Stomach (tissue), 4 donors: ENCODE data around the gene TMEM42.

Experiments used
- CTCF ChIP-seq, 7 experiments: fragments of 450-650 bp in 4 of 7; fragments of 200-600 bp in 3 of 7; sonication (generic) in 3 of 7; IDR thresholded peaks; one replicate each; pipeline ENCODE4 v1.5.1; 2016 to 2019; ENCODE audit warnings: antibody characterized with exemption in 7 of 7, control low read depth in 2 of 7, mild to moderate bottlenecking in 1 of 7
- EP300 ChIP-seq: sonication (generic); formaldehyde crosslinking; IDR thresholded peaks from one replicate; pipeline ENCODE4 v1.6.1; 2017; ENCODE audit warnings: antibody characterized with exemption

DNA sequence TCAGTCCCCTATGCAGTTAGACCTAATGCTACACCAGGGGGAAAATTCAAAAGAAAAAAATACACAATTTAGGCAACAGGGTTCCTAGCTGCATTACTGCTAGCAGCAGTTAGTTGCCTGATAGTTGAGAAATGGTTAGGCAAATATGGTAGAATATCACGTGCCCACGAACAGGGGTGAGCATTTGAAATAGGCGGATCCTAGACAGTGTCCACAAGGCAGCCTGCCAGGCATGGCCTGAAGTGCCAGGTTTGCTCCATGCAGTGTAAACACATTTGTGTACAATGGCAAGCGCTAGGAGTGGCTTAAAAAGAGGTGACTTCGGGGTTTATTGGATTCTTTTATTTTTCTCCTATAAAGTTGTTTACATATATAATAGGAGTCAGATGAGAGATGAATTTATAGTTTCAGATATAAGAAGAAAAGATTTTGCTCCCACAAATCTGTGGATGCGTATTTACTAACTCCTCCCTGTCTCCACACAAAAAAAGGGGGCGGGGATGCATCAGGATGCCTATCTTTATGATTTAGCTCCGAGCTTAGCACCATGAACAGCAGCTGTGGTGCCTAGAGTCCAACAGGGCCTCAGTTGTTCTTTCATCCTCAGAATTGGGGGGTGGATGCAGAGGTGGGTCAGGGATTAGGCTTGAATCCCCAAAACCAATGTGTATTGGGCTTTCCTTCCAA is 8.8 kb downstream of the TMEM42 start:
- TF ChIP-seq EP300 (no peak), CTCF (IDR thresholded peaks at IDR 0.05) (no peak)
